GM15510 (cell line): Measurements from ENCODE around the gene CDKN1B.

Experiments
- POLR2A ChIP-seq: IDR thresholded peaks from 3 replicates; pipeline ENCODE4 v1.6.1; 2011; ENCODE audit warnings: borderline replicate concordance; ENCODE audit not compliant: insufficient read length; ENCODE audit errors: extremely low read depth

Gene CDKN1B

GRCh38 chr12:12747278-12747677 lies 30.1 kb downstream of the CDKN1B start:
- no peak for TF ChIP-seq POLR2A

- no peak for TF ChIP-seq POLR2A
These were observed 30.9 kb downstream of the CDKN1B start for GRCh38 chr12:12748044-12748443.

GRCh38 chr12:12749433-12749832 lies 32.3 kb downstream of the CDKN1B start:
- TF ChIP-seq POLR2A = no peak

- no peak for TF ChIP-seq POLR2A
These were observed 38.8 kb downstream of the CDKN1B start for GRCh38 chr12:12755923-12756322.

- TF ChIP-seq POLR2A = no peak
These were observed 40.0 kb downstream of the CDKN1B start for GRCh38 chr12:12757121-12757520.

- no peak for TF ChIP-seq POLR2A
These were observed 42.2 kb downstream of the CDKN1B start for GRCh38 chr12:12759234-12759915.

GRCh38 chr12:12764824-12765223 lies 47.7 kb downstream of the CDKN1B start:
- TF ChIP-seq POLR2A = no peak

GRCh38 chr12:12770262-12770661 lies 53.1 kb downstream of the CDKN1B start:
- no peak for TF ChIP-seq POLR2A
